ENCODE measurements around the gene SMPD1.

The SMPD1 gene

DNA sequence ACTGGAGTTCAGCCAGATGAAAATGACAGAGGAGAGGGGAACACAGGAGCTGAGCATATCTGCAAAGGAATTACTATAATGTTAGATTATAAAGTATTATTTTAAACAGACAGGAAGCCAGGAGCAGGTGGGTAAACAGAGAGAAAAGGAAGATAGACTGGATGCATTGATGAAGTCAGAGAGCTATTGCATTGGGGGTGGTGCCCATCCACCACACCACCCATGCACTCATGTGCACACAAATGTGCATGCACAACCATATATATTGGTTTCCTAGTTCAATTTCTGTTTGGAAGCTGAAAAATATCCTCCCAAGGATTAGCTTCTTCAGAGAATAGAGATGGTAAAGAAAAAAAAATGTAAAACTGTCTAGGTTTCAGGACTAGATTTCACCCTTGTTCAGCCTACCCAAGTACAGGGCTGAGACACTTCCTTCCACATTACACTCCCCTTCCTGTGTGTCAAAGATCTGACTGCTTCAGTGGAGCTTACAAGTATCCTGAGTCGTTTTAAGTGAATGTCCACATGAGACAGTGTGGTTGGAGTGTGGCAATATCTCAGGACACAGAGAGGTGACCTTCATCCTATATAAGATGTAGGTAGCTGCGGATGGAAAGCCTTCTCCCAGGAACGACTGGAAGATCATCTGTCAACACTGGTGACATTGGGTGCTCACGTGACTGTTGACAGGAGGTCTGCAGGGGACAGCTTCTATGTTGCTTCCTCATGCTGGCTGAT lies 12.2 kb upstream of the SMPD1 start (continued):
- TF ChIP-seq, protein P1, sequence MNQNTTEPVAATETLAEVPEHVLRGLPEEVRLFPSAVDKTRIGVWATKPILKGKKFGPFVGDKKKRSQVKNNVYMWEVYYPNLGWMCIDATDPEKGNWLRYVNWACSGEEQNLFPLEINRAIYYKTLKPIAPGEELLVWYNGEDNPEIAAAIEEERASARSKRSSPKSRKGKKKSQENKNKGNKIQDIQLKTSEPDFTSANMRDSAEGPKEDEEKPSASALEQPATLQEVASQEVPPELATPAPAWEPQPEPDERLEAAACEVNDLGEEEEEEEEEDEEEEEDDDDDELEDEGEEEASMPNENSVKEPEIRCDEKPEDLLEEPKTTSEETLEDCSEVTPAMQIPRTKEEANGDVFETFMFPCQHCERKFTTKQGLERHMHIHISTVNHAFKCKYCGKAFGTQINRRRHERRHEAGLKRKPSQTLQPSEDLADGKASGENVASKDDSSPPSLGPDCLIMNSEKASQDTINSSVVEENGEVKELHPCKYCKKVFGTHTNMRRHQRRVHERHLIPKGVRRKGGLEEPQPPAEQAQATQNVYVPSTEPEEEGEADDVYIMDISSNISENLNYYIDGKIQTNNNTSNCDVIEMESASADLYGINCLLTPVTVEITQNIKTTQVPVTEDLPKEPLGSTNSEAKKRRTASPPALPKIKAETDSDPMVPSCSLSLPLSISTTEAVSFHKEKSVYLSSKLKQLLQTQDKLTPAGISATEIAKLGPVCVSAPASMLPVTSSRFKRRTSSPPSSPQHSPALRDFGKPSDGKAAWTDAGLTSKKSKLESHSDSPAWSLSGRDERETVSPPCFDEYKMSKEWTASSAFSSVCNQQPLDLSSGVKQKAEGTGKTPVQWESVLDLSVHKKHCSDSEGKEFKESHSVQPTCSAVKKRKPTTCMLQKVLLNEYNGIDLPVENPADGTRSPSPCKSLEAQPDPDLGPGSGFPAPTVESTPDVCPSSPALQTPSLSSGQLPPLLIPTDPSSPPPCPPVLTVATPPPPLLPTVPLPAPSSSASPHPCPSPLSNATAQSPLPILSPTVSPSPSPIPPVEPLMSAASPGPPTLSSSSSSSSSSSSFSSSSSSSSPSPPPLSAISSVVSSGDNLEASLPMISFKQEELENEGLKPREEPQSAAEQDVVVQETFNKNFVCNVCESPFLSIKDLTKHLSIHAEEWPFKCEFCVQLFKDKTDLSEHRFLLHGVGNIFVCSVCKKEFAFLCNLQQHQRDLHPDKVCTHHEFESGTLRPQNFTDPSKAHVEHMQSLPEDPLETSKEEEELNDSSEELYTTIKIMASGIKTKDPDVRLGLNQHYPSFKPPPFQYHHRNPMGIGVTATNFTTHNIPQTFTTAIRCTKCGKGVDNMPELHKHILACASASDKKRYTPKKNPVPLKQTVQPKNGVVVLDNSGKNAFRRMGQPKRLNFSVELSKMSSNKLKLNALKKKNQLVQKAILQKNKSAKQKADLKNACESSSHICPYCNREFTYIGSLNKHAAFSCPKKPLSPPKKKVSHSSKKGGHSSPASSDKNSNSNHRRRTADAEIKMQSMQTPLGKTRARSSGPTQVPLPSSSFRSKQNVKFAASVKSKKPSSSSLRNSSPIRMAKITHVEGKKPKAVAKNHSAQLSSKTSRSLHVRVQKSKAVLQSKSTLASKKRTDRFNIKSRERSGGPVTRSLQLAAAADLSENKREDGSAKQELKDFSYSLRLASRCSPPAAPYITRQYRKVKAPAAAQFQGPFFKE (tag by site-specific recombination; IDR thresholded peaks at IDR 0.05; ENCODE audit: borderline replicate concordance), result no peak
- TF ChIP-seq, protein P2, sequence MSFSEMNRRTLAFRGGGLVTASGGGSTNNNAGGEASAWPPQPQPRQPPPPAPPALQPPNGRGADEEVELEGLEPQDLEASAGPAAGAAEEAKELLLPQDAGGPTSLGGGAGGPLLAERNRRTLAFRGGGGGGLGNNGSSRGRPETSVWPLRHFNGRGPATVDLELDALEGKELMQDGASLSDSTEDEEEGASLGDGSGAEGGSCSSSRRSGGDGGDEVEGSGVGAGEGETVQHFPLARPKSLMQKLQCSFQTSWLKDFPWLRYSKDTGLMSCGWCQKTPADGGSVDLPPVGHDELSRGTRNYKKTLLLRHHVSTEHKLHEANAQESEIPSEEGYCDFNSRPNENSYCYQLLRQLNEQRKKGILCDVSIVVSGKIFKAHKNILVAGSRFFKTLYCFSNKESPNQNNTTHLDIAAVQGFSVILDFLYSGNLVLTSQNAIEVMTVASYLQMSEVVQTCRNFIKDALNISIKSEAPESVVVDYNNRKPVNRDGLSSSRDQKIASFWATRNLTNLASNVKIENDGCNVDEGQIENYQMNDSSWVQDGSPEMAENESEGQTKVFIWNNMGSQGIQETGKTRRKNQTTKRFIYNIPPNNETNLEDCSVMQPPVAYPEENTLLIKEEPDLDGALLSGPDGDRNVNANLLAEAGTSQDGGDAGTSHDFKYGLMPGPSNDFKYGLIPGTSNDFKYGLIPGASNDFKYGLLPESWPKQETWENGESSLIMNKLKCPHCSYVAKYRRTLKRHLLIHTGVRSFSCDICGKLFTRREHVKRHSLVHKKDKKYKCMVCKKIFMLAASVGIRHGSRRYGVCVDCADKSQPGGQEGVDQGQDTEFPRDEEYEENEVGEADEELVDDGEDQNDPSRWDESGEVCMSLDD (tag by site-specific recombination; IDR thresholded peaks at IDR 0.05), result no peak
- TF ChIP-seq ZNF140 (tag by site-specific recombination; IDR thresholded peaks at IDR 0.05), result no peak
- no peak for TF ChIP-seq ZNF629 (tag by site-specific recombination; IDR thresholded peaks at IDR 0.05)
- no peak for TF ChIP-seq ZNF248 (tag by site-specific recombination; IDR thresholded peaks at IDR 0.05)

DNA sequence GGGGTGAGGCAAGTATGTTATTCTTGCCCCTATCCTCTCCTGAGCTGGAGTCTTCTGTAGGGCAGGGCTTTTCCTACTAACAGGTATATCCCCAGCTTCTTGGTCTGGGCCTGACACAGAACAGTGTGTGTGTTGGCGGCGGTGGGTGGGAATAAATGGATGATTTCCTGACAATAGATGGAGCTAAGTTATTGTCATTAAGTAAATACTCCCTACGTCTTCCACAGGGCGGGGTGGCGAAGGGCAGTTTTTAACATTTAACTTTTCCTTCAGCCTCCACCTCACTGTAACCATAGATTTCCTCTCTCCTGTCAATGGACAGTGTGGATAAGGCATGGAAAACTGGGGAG lies 11.7 kb upstream of the SMPD1 start:
- ChIA-PET CTCF (interaction anchor here (0.5 to 9.6 kb wide), 71 partner anchors 10 to 748 kb away, joined by 3 to 228 read pairs (median 5); partner anchors contain the start of genes ARFIP2, HPX, MRPL17 and SMPD1), POLR2A (interaction anchor here (1.0 to 1.5 kb wide), 6 partner anchors 11 to 305 kb away, joined by 3 to 11 read pairs (median 5); partner anchors contain the start of genes APBB1, ARFIP2, MRPL17 and SMPD1)
- Histone ChIP-seq H3K4me1 (ENCODE audit: control insufficient read depth, insufficient read depth, low read length) (no peaks in the 10 kb centered on the region), H3K4me3 (ENCODE audit: low read depth, low read length) (no peak overlapping the region), H3K36me3 (ENCODE audit: control insufficient read depth in 2 of 2, insufficient read depth in 1 of 2, low read length in 2 of 2) (no peaks in the 10 kb centered on the region), H3K27ac (ENCODE audit: extremely low read depth, low read depth, low read length) (no peak overlapping the region), H3K9me3 (ENCODE audit: control insufficient read depth, insufficient read depth, low read depth, low read length) (no peaks in the 10 kb centered on the region)
- TF ChIP-seq, protein P3, sequence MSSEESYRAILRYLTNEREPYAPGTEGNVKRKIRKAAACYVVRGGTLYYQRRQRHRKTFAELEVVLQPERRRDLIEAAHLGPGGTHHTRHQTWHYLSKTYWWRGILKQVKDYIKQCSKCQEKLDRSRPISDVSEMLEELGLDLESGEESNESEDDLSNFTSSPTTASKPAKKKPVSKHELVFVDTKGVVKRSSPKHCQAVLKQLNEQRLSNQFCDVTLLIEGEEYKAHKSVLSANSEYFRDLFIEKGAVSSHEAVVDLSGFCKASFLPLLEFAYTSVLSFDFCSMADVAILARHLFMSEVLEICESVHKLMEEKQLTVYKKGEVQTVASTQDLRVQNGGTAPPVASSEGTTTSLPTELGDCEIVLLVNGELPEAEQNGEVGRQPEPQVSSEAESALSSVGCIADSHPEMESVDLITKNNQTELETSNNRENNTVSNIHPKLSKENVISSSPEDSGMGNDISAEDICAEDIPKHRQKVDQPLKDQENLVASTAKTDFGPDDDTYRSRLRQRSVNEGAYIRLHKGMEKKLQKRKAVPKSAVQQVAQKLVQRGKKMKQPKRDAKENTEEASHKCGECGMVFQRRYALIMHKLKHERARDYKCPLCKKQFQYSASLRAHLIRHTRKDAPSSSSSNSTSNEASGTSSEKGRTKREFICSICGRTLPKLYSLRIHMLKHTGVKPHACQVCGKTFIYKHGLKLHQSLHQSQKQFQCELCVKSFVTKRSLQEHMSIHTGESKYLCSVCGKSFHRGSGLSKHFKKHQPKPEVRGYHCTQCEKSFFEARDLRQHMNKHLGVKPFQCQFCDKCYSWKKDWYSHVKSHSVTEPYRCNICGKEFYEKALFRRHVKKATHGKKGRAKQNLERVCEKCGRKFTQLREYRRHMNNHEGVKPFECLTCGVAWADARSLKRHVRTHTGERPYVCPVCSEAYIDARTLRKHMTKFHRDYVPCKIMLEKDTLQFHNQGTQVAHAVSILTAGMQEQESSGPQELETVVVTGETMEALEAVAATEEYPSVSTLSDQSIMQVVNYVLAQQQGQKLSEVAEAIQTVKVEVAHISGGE (tag by site-specific recombination; conservative IDR thresholded peaks at IDR 0.05; ENCODE audit: low read depth), result no peak
- TF ChIP-seq, protein P4, sequence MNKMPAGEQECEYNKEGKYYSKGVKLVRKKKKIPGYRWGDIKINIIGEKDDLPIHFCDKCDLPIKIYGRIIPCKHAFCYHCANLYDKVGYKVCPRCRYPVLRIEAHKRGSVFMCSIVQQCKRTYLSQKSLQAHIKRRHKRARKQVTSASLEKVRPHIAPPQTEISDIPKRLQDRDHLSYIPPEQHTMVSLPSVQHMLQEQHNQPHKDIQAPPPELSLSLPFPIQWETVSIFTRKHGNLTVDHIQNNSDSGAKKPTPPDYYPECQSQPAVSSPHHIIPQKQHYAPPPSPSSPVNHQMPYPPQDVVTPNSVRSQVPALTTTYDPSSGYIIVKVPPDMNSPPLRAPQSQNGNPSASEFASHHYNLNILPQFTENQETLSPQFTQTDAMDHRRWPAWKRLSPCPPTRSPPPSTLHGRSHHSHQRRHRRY (tag by site-specific recombination; IDR thresholded peaks at IDR 0.05), result no peak
- no peak for TF ChIP-seq TCF7L2 (IDR thresholded peaks at IDR 0.05; ENCODE audit: borderline replicate concordance, low read depth, low read length)
- no peak for TF ChIP-seq HOXC10 (CRISPR knock-in tag; IDR thresholded peaks at IDR 0.05)
- no peak for TF ChIP-seq SP3 (tag by site-specific recombination; IDR thresholded peaks at IDR 0.05)
- no peak for TF ChIP-seq ZNF202 (tag by site-specific recombination; IDR thresholded peaks at IDR 0.05; ENCODE audit: borderline replicate concordance)
